ENCODE data around the gene FAM76B. TPM values are rescaled to one million over a fixed set of nuclear protein-coding genes. Genes with fewer than 3 reads are reported as not detected.
A peak's percentile ranks its signal among the peaks of the same experiment; 100 is the strongest.

FAM76B gene
- total and polyA plus RNA-seq, 2 of the 13 experiments (the other 11 are each of a cell fraction or from before 2014, with no cell fraction given), result 20.2 to 24.2 TPM

- TF ChIP-seq HINFP (CRISPR knock-in tag; IDR thresholded peaks at IDR 0.05; ENCODE audit: low read depth) (no peak), SSRP1 (CRISPR knock-in tag; IDR thresholded peaks at IDR 0.05) (no peak), MLXIP (CRISPR knock-in tag; IDR thresholded peaks at IDR 0.05; ENCODE audit: borderline replicate concordance) (no peak), ZMYM3 (CRISPR knock-in tag; IDR thresholded peaks at IDR 0.05) (no peak), SP140L (CRISPR knock-in tag; IDR thresholded peaks at IDR 0.05; ENCODE audit: borderline replicate concordance) (no peak), STAT6 (CRISPR knock-in tag; IDR thresholded peaks at IDR 0.05; ENCODE audit: borderline replicate concordance) (peak; percentile 24; the same call in 1 of the 2 replicates), HBP1 (CRISPR knock-in tag; IDR thresholded peaks at IDR 0.05; ENCODE audit: low read depth) (no peak), KDM1A (CRISPR knock-in tag; IDR thresholded peaks at IDR 0.05) (no peak), ZBTB43 (CRISPR knock-in tag; conservative IDR thresholded peaks at IDR 0.05) (no peak), REST (IDR thresholded peaks at IDR 0.05; ENCODE audit: borderline replicate concordance in 1 of 2, low read depth in 1 of 2, low read length in 2 of 2) (no peak; a peak in 1 of 4 replicates), ZNF234 (CRISPR knock-in tag; conservative IDR thresholded peaks at IDR 0.05) (no peak), BCL6 (CRISPR knock-in tag; IDR thresholded peaks at IDR 0.05) (no peak), ZBTB1 (CRISPR knock-in tag; IDR thresholded peaks at IDR 0.05; ENCODE audit: borderline replicate concordance) (no peak), KLF13 (CRISPR knock-in tag; IDR thresholded peaks at IDR 0.05) (no peak; the same call in 1 of the 2 replicates)
Measured at GRCh38 chr11:95788921-95789505, 569 bp downstream of the FAM76B start (continued).
